ENCODE data around the gene FAM131B.

The FAM131B gene

GRCh38 chr7:143316492-143316891 lies 46.0 kb downstream of the FAM131B start:
- TF ChIP-seq CTCF (IDR thresholded peaks at IDR 0.05; ENCODE audit: low read depth, low read length) = no peak

GRCh38 chr7:143315776-143316175 lies 46.7 kb downstream of the FAM131B start, which contains the start of gene CLCN1:
CLCN1 (plus strand) TSS chr7:143316111; CDS start chr7:143316213, 102 bp downstream.
- TF ChIP-seq CTCF (IDR thresholded peaks at IDR 0.05; ENCODE audit: low read depth, low read length) = no peak
- no peak for DNase-seq (ENCODE audit: extremely low read depth, low read depth)

More at GRCh38 chr7:143316492-143316891, 46.0 kb downstream of the FAM131B start:
- DNase-seq (ENCODE audit: extremely low read depth, low read depth) = no peak

GRCh38 chr7:143314127-143314526 lies 48.4 kb downstream of the FAM131B start:
- no peak for TF ChIP-seq CTCF (IDR thresholded peaks at IDR 0.05; ENCODE audit: low read depth, low read length)
- no peak for DNase-seq (ENCODE audit: extremely low read depth, low read depth)

- no peak for TF ChIP-seq CTCF (IDR thresholded peaks at IDR 0.05; ENCODE audit: low read depth, low read length)
- no peak for DNase-seq (ENCODE audit: extremely low read depth, low read depth)
These were observed 53.9 kb downstream of the FAM131B start for GRCh38 chr7:143308632-143309031.

GRCh38 chr7:143305423-143306070 lies 57.0 kb downstream of the FAM131B start:
- peak; percentile 60 for TF ChIP-seq CTCF (IDR thresholded peaks at IDR 0.05; ENCODE audit: low read depth, low read length)
- DNase-seq (ENCODE audit: extremely low read depth, low read depth) = no peak

- no peak for DNase-seq (ENCODE audit: extremely low read depth, low read depth)
These were observed 57.6 kb downstream of the FAM131B start for GRCh38 chr7:143304938-143305337.

More at GRCh38 chr7:143304938-143305337, 57.6 kb downstream of the FAM131B start:
- TF ChIP-seq CTCF (IDR thresholded peaks at IDR 0.05; ENCODE audit: low read depth, low read length) = no peak

All from AG09319 (cell line).